OCI-LY7 (cell line): Measurements from ENCODE around the gene VSIG1. TPM values are rescaled to one million over a fixed set of nuclear protein-coding genes. Genes with fewer than 3 reads are reported as not detected.

ENCODE experiments used
- BruUV-seq: library from RNA; stranded (reverse); fragments of 400-500 nt; replicated peaks from 2 replicates; lab custom pipeline; 2021; lab: Mats Ljungman, UMichigan
- CTCF ChIA-PET: fragments of 300-600 bp; sonication (Branson Sonifier 250); formaldehyde crosslinking; loops from one replicate; lab custom pipeline; 2022; ENCODE audit warnings: antibody characterized with exemption; ENCODE audit not compliant: unreplicated experiment; lab: Charles Lee
- POLR2A ChIA-PET: fragments of 300-600 bp; sonication (Branson Sonifier 250); formaldehyde crosslinking; loops from one replicate; lab custom pipeline; 2022; ENCODE audit warnings: antibody characterized with exemption; lab: Charles Lee
- DNase-seq: peaks from one replicate; pipeline ENCODE4 v3.0.0-alpha.2; 2015; ENCODE audit warnings: low spot score
- H2AFZ ChIP-seq: fragments of 200-600 bp; sonication (generic), shearing (Covaris generic); 2 replicates; pipeline ENCODE4 v1.6.1; 2014; ENCODE audit warnings: mild to moderate bottlenecking, antibody characterized with exemption, low read length, moderate library complexity
- H3K27ac ChIP-seq: fragments of 200-600 bp; sonication (generic); 2 replicates; pipeline ENCODE4 v1.5.1; 2014; ENCODE audit warnings: mixed run types, low read depth, mild to moderate bottlenecking, moderate library complexity, low read length, inconsistent platforms; ENCODE audit not compliant: poor library complexity, severe bottlenecking
- H3K36me3 ChIP-seq: fragments of 200-600 bp; sonication (generic); 2 replicates; pipeline ENCODE4 v1.6.1; 2014; ENCODE audit warnings: mild to moderate bottlenecking, antibody characterized with exemption, low read length, moderate library complexity, mixed read lengths; ENCODE audit not compliant: insufficient read depth
- H3K4me1 ChIP-seq: fragments of 200-600 bp; sonication (generic); 2 replicates; pipeline ENCODE4 v1.5.1; 2014; ENCODE audit warnings: mild to moderate bottlenecking, low read length; ENCODE audit not compliant: insufficient read depth, poor library complexity, severe bottlenecking
- H3K4me2 ChIP-seq: fragments of 200-600 bp; sonication (generic); 2 replicates; pipeline ENCODE4 v1.6.1; 2014; ENCODE audit warnings: mild to moderate bottlenecking, low read length
- H3K4me3 ChIP-seq: fragments of 200-600 bp; sonication (generic); 2 replicates; pipeline ENCODE4 v1.5.1; 2014; ENCODE audit warnings: mild to moderate bottlenecking, low read depth, low read length; ENCODE audit not compliant: poor library complexity, severe bottlenecking
- H3K79me2 ChIP-seq: fragments of 200-600 bp; sonication (generic); 2 replicates; pipeline ENCODE4 v1.6.1; 2016; ENCODE audit warnings: low read depth, mild to moderate bottlenecking, low read length, moderate library complexity, mixed read lengths; ENCODE audit not compliant: insufficient read depth
- H3K9me2 ChIP-seq: fragments of 200-600 bp; sonication (generic); 2 replicates; pipeline ENCODE4 v1.6.1; 2016; ENCODE audit warnings: mild to moderate bottlenecking, low read length, mixed read lengths; ENCODE audit not compliant: insufficient read depth
- H3K9me3 ChIP-seq: fragments of 200-600 bp; sonication (generic); 2 replicates; pipeline ENCODE4 v1.6.1; 2014; ENCODE audit warnings: mild to moderate bottlenecking, mixed run types, low read length, mixed read lengths
- H4K20me1 ChIP-seq: fragments of 200-600 bp; sonication (generic); 2 replicates; pipeline ENCODE4 v1.6.1; 2014; ENCODE audit warnings: mild to moderate bottlenecking, antibody characterized with exemption, low read length, moderate library complexity, mixed read lengths; ENCODE audit not compliant: insufficient read depth
- CTCF ChIP-seq: fragments of 200-600 bp; sonication (generic); conservative IDR thresholded peaks from 2 replicates; pipeline ENCODE4 v1.5.1; 2014; ENCODE audit warnings: mild to moderate bottlenecking, antibody characterized with exemption, low read length, moderate library complexity, mixed read lengths
- EZH2phosphoT487 ChIP-seq: fragments of 200-600 bp; sonication (generic); IDR thresholded peaks from 2 replicates; pipeline ENCODE4 v1.6.1; 2018; ENCODE audit warnings: low read depth, borderline replicate concordance, mild to moderate bottlenecking, mixed run types, antibody characterized with exemption, low read length, moderate library complexity, mixed read lengths
- intact Hi-C: fragments of 100-400 bp; cut with micrococcal nuclease; formaldehyde crosslinking; loops from one replicate; pipeline ENCODE4 v1.10.0; 2022; ENCODE audit not compliant: unreplicated experiment
- total RNA-seq, 2 experiments: library from RNA; depleted of rRNA in 1 of 2; stranded (reverse); fragments of >200 nt in 1 of 2; shearing (Covaris generic) in 1 of 2; gene quantifications; 2 replicates each; pipeline ENCODE4 v1.2.3, GENCODE V29; 2014 to 2022

Gene VSIG1
- total RNA-seq, 2 experiments from 2014 or later, result not detected

GRCh38 chrX:108122748-108123147, 77.9 kb downstream of the VSIG1 start:
- no peak for DNase-seq
- Histone ChIP-seq H3K4me3 (no peak overlapping the region), H3K9me2 (no peaks in the 10 kb centered on the region), H3K36me3 (peaks cover 7% of the 10 kb centered on the region), H3K4me1 (no peaks in the 10 kb centered on the region), H3K27ac (no peak overlapping the region), H4K20me1 (no peaks in the 10 kb centered on the region), H3K4me2 (no peak overlapping the region), H2AFZ (no peak overlapping the region), H3K79me2 (no peaks in the 10 kb centered on the region), H3K9me3 (no peaks in the 10 kb centered on the region)
- intact Hi-C loops, result no loop called here
- BruUV-seq, result no TSS peak
- TF ChIP-seq EZH2phosphoT487, result no peak
- ChIA-PET POLR2A (interaction anchor here (0.9 kb wide), 1 partner anchor 14 kb away, joined by 3 read pairs; no protein-coding TSS in a partner anchor), CTCF (no interaction called here)

GRCh38 chrX:108123591-108124366, 78.9 kb downstream of the VSIG1 start:
- peaks cover 7% of the 10 kb centered on the region for H3K36me3 ChIP-seq
- CTCF ChIA-PET, result no interaction called here

GRCh38 chrX:108126661-108127060, 81.8 kb downstream of the VSIG1 start:
- peaks cover 7% of the 10 kb centered on the region for H3K36me3 ChIP-seq
- intact Hi-C loops, result no loop called here
- H3K9me3 ChIP-seq, result no peaks in the 10 kb centered on the region
- TF ChIP-seq CTCF (no peak), EZH2phosphoT487 (no peak)
- no peak overlapping the region for H2AFZ ChIP-seq
- H3K27ac ChIP-seq, result no peak overlapping the region
- POLR2A ChIA-PET, result no interaction called here
- no peaks in the 10 kb centered on the region for H3K79me2 ChIP-seq
- H4K20me1 ChIP-seq, result no peaks in the 10 kb centered on the region
- BruUV-seq, result no TSS peak
- DNase-seq, result no peak
- no peaks in the 10 kb centered on the region for H3K4me1 ChIP-seq
- no peak overlapping the region for H3K4me3 ChIP-seq
- no peak overlapping the region for H3K4me2 ChIP-seq
- CTCF ChIA-PET, result no interaction called here
- no peaks in the 10 kb centered on the region for H3K9me2 ChIP-seq

More at GRCh38 chrX:108123591-108124366, 78.9 kb downstream of the VSIG1 start:
- no peak for TF ChIP-seq CTCF
- no peak for TF ChIP-seq EZH2phosphoT487
- no peak overlapping the region for H3K4me3 ChIP-seq
- H3K4me1 ChIP-seq, result no peaks in the 10 kb centered on the region
- BruUV-seq, result no TSS peak
- POLR2A ChIA-PET, result no interaction called here
- no peaks in the 10 kb centered on the region for H3K9me2 ChIP-seq
- DNase-seq, result no peak
- H4K20me1 ChIP-seq, result no peaks in the 10 kb centered on the region
- H3K79me2 ChIP-seq, result no peaks in the 10 kb centered on the region
- H3K27ac ChIP-seq, result no peak overlapping the region
- H3K9me3 ChIP-seq, result no peaks in the 10 kb centered on the region
- H3K4me2 ChIP-seq, result no peak overlapping the region
- H2AFZ ChIP-seq, result no peak overlapping the region
- intact Hi-C loops, result no loop called here
